Upper lobe of left lung (tissue), 6 donors: ENCODE data around the gene THSD1. TPM values are rescaled to one million over a fixed set of nuclear protein-coding genes. Genes with fewer than 3 reads are reported as not detected.

Experiments used
- ATAC-seq, 2 donors: fragments of 200-7000 bp; cut with Tn5 transposase; one replicate each; pipeline ENCODE4 v1.9.1; 2022; ENCODE audit warnings: mild to moderate bottlenecking in 2 of 2, moderate library complexity in 2 of 2; ENCODE audit not compliant: low FRiP score in 2 of 2
- DNase-seq, 2 donors: peaks; one replicate each; pipeline ENCODE4 v3.0.0-alpha.2; 2019 to 2020
- H3K27ac ChIP-seq, 4 donors: fragments of 200-600 bp; sonication (generic); one replicate each; pipeline ENCODE4 v1.5.1; 2016 to 2019
- H3K27me3 ChIP-seq, 4 donors: fragments of 200-600 bp; sonication (generic); one replicate each; pipeline ENCODE4 v1.5.1; 2017 to 2019
- H3K36me3 ChIP-seq, 4 donors: fragments of 200-600 bp; sonication (generic); one replicate each; pipeline ENCODE4 v1.5.1; 2016 to 2019
- H3K4me1 ChIP-seq, 4 donors: fragments of 200-600 bp; sonication (generic); one replicate each; pipeline ENCODE4 v1.5.1; 2018 to 2019
- H3K4me3 ChIP-seq, 4 donors: fragments of 200-600 bp; sonication (generic); one replicate each; pipeline ENCODE4 v1.5.1; 2017 to 2019; ENCODE audit warnings: mild to moderate bottlenecking in 2 of 4, moderate library complexity in 1 of 4
- H3K9me3 ChIP-seq, 4 donors: fragments of 200-600 bp; sonication (generic); one replicate each; pipeline ENCODE4 v1.5.1; 2018 to 2019
- EP300 ChIP-seq, 4 donors: sonication (generic); formaldehyde crosslinking; IDR thresholded peaks; one replicate each; pipeline ENCODE4 v1.5.1; 2017; ENCODE audit warnings: antibody characterized with exemption in 4 of 4, control low read depth in 2 of 4
- POLR2A ChIP-seq, 4 donors: fragments of 450-650 bp; IDR thresholded peaks; one replicate each; pipeline ENCODE4 v1.5.1; 2016 to 2017; ENCODE audit warnings: antibody characterized with exemption in 4 of 4, mild to moderate bottlenecking in 2 of 4
- POLR2AphosphoS5 ChIP-seq, 2 donors: sonication (generic); formaldehyde crosslinking; IDR thresholded peaks; one replicate each; pipeline ENCODE4 v1.5.1; 2017; ENCODE audit warnings: antibody characterized with exemption in 2 of 2
- WGBS, 2 donors: methylation state at CpG; one replicate each; pipeline ENCODE4 v1.1.5; 2017 to 2018; 5-methylcytosine and 5-hydroxymethylcytosine counted together
- total RNA-seq, 6 donors: library from RNA; depleted of rRNA in 4 of 6; stranded (reverse); fragments of >200 nt in 4 of 6; gene quantifications; one replicate each; pipeline versions ENCODE4 v1.1.0 to v1.2.1, GENCODE V29; 2016 to 2021
- TF ChIP-seq, protein P1 (sequence below), 6 experiments: fragments of 450-650 bp in 4 of 6; fragments of 200-600 bp in 2 of 6; sonication (generic) in 2 of 6; IDR thresholded peaks; one replicate each; pipeline ENCODE4 v1.5.1; 2016 to 2019; ENCODE audit warnings: antibody characterized with exemption in 6 of 6
- donor health status: DM: no; HTN: no; CAD: no; lungs with moderate emphysema.
- donor health status: DM: no; HTN: yes; CAD: no; lungs with severe emphysema.

Gene THSD1
- total RNA-seq, 6 donors from 2014 or later = 5.5 to 19.8 (median 12.1) TPM

DNA sequence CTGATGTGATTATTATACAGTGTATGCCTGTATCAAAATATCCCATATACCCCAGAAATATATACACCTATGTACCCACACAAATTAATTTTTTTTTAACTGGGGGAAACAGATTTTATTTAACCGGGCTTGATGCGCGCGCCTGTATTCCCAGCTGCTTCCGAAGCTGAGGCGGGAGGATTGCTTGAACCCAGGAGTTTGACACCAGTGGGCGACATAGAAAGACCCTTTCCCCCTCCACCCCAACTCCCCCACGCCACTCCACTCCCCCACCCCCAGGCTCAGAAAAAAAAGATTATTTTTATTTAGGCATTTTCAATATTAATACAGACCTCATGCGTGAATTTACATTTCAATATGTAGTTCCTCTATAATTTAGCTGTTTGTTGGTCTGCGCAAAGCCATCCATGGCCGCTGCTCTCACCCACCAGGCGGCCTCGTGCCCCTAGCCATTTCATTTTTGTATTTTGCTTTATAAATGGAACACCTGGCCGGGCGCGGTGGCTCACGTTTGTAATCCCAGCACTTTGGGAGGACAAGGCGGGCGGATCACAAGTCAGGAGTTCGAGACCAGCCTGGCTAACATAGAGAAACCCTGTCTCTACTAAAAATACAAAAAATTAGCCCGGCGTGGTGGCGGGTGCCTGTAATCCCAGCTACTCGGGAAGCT, 45.3 kb upstream of the THSD1 start:
- H3K27me3 ChIP-seq = no peaks in the 10 kb centered on the region
- no peak for TF ChIP-seq POLR2AphosphoS5 (IDR thresholded peaks at IDR 0.05)
- TF ChIP-seq, protein P1, sequence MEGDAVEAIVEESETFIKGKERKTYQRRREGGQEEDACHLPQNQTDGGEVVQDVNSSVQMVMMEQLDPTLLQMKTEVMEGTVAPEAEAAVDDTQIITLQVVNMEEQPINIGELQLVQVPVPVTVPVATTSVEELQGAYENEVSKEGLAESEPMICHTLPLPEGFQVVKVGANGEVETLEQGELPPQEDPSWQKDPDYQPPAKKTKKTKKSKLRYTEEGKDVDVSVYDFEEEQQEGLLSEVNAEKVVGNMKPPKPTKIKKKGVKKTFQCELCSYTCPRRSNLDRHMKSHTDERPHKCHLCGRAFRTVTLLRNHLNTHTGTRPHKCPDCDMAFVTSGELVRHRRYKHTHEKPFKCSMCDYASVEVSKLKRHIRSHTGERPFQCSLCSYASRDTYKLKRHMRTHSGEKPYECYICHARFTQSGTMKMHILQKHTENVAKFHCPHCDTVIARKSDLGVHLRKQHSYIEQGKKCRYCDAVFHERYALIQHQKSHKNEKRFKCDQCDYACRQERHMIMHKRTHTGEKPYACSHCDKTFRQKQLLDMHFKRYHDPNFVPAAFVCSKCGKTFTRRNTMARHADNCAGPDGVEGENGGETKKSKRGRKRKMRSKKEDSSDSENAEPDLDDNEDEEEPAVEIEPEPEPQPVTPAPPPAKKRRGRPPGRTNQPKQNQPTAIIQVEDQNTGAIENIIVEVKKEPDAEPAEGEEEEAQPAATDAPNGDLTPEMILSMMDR (IDR thresholded peaks at IDR 0.05) = no peak
- TF ChIP-seq EP300 (IDR thresholded peaks at IDR 0.05) = no peak
- no peak for TF ChIP-seq POLR2A (IDR thresholded peaks at IDR 0.05)
- H3K4me1 ChIP-seq = peaks cover 27 to 45% (median 31%) of the 10 kb centered on the region in 4 donors
- DNase-seq (peak in 1 of 2 donors; percentile 44), ATAC-seq (no peak)
- H3K9me3 ChIP-seq = no peaks in the 10 kb centered on the region
- 90 to 94% methylated on average over 24 of the region's 24 CpGs for WGBS, 2 donors
- H3K36me3 ChIP-seq = no peaks in the 10 kb centered on the region
- H3K4me3 ChIP-seq = no peak overlapping the region
- no peak overlapping the region for H3K27ac ChIP-seq

DNA sequence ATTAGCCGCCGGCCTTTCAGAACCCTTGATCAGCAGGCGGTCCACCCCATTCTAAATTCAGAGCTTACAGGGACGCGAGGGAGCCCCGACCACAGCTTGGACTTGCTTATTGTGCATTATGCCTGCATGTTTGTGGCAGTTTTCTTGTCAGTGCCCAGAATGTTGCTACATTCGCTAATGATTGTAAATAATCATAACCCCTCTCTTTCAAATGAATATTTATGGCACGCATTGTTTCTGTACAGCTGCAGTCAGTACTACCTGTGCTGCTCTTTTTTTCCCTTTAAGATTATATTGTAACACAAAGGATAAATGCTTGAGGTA, 44.8 kb upstream of the THSD1 start:
- DNase-seq = no peak
- no peak for ATAC-seq
- TF ChIP-seq POLR2A (IDR thresholded peaks at IDR 0.05) = no peak
- TF ChIP-seq, protein P1 (IDR thresholded peaks at IDR 0.05) = peak in 1 of 6 experiments; percentile 40
- Histone ChIP-seq H3K27me3 (no peaks in the 10 kb centered on the region), H3K36me3 (no peaks in the 10 kb centered on the region), H3K27ac (peak overlapping the region; percentile 93 to 98 (median 97)), H3K9me3 (no peaks in the 10 kb centered on the region), H3K4me1 (peaks cover 26 to 40% (median 28%) of the 10 kb centered on the region in 4 donors), H3K4me3 (peak overlapping the region in 2 of 4 donors; percentile 73 to 85)
- WGBS, 2 donors = 11 to 13% methylated on average over 8 of the region's 8 CpGs

DNA sequence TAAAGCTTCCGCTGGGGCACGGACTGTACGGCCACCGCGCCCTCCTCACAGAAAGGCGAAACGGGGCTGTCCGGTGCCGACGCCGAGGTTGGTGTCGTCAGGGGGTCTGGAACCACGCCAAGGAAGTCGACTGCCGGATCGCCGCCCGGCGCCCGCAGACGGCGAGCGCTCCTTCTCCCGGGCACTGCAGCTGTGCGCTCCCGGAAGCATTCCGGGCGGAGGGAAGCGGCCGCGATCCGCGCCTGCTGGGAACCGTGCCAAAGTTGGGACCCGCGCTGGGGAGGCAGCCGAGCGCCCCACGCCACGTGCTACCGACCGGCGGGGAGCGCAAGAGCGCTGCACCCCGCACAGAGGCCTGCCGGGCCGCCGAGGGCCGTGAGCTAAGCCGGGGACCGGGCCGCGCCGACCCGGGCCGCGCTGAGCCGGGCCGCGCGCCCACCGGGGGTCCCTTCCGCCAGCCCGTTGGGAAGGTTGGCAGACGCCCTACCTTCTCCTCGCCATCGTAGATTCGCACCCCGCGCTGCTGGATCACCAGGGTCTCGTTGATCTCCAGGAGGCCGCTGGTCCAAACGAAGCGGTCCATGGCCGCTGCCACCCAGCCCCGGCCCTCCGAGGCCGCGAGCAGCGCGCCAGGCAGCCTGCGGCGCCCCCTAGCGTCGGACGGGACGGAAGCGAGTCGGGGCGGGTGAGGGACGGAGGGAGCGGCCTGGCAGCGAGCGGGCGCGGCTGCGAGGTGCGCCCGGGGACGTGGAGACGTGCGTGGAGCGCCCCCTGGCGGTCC, 44.2 kb upstream of the THSD1 start, which contains the start of gene VPS36:
Gene VPS36, minus strand, starts transcription at position 623 of the 781 bp plus-strand sequence. Its CDS starts 40 bp downstream, at position 583.
- Histone ChIP-seq H3K27me3 (no peaks in the 10 kb centered on the region), H3K4me1 (peaks cover 26 to 40% (median 28%) of the 10 kb centered on the region in 4 donors), H3K36me3 (peaks cover 0 to under 1% (median 0%) of the 10 kb centered on the region in 4 donors), H3K27ac (peak within 1 kb of the TSS; percentile 93 to 98 (median 97)), H3K9me3 (no peaks in the 10 kb centered on the region), H3K4me3 (peak within 1 kb of the TSS; percentile 47 to 85 (median 72))
- 0% methylated on average over 1 to 52 of the region's 105 CpGs for WGBS, 2 donors
- peak; percentile 98 to 99 for DNase-seq
- TF ChIP-seq POLR2A (IDR thresholded peaks at IDR 0.05) (peak in 3 of 4 donors; percentile 60 to 97 (median 93)), POLR2AphosphoS5 (IDR thresholded peaks at IDR 0.05) (peak; percentile 91 to 92), EP300 (IDR thresholded peaks at IDR 0.05) (no peak)
- TF ChIP-seq, protein P1 (IDR thresholded peaks at IDR 0.05) = peak; percentile 98 to 100 (median 100)
- peak; percentile 96 to 97 for ATAC-seq

DNA sequence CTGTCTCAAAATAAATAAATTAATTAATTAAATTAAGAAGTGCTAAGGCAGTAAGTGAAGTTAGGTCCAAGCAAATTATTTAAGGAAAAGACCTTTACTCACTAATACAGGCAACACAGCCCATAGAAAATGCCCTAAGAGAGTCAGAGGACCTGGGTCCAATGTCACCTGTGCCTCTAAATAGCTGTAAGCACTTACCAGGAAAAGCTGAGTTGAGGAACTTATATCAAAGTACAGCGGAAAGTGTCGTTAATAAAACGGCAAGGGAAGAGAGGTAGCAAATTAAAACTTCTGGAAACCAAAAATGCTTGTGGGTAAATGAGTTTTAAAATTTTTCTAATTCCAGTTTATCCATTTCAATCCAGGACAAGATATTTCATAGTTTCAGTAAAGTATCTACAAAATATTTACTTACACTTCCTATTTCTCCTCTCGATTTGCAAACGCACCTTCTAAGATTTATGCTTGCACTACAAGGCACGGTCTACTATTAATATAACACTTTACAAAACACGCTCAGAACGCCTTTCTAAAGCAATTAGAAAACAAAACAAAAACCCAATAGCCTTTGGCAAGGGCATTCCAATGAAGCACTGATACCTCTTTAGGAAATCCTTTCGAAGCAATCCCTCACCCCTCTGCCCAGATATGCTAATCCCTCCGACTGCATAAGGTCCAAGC, 43.5 kb upstream of the THSD1 start:
- no peak for TF ChIP-seq POLR2A (IDR thresholded peaks at IDR 0.05)
- TF ChIP-seq POLR2AphosphoS5 (IDR thresholded peaks at IDR 0.05) = no peak
- no peak for TF ChIP-seq EP300 (IDR thresholded peaks at IDR 0.05)
- TF ChIP-seq, protein P1 (IDR thresholded peaks at IDR 0.05) = no peak
- Histone ChIP-seq H3K27me3 (no peaks in the 10 kb centered on the region), H3K4me3 (peak overlapping the region; percentile 47 to 85 (median 72)), H3K9me3 (no peaks in the 10 kb centered on the region), H3K4me1 (peaks cover 24 to 37% (median 27%) of the 10 kb centered on the region in 4 donors), H3K27ac (peak overlapping the region; percentile 93 to 98 (median 97)), H3K36me3 (peaks cover 0 to 7% (median 0%) of the 10 kb centered on the region in 4 donors)
- DNase-seq (no peak), ATAC-seq (no peak)
- WGBS, 2 donors = 1 to 4% methylated on average over 9 to 10 of the region's 10 CpGs
